GM13976 (cell line): ENCODE measurements around the gene GPR42.
"Not testable (repeated sequence)": the region's sequence is repeated elsewhere in the genome, so short reads cannot be mapped to it uniquely, and the experiment has no call there.

Experiments used
- DNase-seq: peaks from one replicate; pipeline ENCODE4 v3.0.0; 2012; ENCODE audit warnings: low spot score
- in situ Hi-C: fragments of 300-500 bp; cut with MboI; formaldehyde crosslinking; loops from one replicate; pipeline ENCODE4 v1.12.0; 2022; ENCODE audit warnings: low sequenced_read_pairs, mixed read lengths, inconsistent platforms; ENCODE audit not compliant: unreplicated experiment
- TF ChIP-seq, protein P1 (sequence below): IDR thresholded peaks from 2 replicates; pipeline ENCODE4 v1.5.1; 2012; ENCODE audit warnings: borderline replicate concordance, mild to moderate bottlenecking; ENCODE audit not compliant: insufficient read depth; ENCODE audit errors: extremely low read depth, missing control alignments, control extremely low read depth

GPR42 gene

DNA sequence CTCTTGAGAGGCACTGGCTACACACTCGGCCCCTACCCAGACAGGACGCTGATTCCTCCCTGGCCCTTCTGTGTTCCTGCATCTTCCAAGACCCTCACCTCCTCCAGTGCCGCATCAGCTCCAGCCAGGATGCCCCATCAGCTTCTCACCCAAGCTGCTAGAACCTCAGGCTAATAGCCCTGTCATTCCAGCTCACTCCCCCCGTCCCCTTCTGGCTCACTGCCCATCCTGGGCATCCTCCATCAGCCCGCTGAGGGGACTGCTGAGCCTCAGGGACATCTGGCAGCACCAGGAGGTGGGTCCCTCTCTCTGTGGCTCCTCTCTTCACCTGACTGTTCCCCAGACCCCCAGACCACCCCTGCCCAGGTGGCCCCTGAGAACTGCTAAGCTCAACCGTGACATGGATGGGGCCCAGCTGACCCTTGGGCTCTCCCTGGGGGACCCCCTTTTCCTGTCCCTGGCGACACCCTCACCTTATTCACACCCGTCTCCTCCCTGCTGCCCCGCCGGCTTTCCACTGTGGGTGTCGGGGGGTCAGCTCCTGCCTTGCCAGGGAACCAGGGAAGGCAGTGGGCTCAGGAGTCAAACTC is 7.8 kb upstream of the GPR42 start:
- TF ChIP-seq, protein P1, sequence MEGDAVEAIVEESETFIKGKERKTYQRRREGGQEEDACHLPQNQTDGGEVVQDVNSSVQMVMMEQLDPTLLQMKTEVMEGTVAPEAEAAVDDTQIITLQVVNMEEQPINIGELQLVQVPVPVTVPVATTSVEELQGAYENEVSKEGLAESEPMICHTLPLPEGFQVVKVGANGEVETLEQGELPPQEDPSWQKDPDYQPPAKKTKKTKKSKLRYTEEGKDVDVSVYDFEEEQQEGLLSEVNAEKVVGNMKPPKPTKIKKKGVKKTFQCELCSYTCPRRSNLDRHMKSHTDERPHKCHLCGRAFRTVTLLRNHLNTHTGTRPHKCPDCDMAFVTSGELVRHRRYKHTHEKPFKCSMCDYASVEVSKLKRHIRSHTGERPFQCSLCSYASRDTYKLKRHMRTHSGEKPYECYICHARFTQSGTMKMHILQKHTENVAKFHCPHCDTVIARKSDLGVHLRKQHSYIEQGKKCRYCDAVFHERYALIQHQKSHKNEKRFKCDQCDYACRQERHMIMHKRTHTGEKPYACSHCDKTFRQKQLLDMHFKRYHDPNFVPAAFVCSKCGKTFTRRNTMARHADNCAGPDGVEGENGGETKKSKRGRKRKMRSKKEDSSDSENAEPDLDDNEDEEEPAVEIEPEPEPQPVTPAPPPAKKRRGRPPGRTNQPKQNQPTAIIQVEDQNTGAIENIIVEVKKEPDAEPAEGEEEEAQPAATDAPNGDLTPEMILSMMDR = no peak
- no peak for DNase-seq
- in situ Hi-C loops = no loop called here

DNA sequence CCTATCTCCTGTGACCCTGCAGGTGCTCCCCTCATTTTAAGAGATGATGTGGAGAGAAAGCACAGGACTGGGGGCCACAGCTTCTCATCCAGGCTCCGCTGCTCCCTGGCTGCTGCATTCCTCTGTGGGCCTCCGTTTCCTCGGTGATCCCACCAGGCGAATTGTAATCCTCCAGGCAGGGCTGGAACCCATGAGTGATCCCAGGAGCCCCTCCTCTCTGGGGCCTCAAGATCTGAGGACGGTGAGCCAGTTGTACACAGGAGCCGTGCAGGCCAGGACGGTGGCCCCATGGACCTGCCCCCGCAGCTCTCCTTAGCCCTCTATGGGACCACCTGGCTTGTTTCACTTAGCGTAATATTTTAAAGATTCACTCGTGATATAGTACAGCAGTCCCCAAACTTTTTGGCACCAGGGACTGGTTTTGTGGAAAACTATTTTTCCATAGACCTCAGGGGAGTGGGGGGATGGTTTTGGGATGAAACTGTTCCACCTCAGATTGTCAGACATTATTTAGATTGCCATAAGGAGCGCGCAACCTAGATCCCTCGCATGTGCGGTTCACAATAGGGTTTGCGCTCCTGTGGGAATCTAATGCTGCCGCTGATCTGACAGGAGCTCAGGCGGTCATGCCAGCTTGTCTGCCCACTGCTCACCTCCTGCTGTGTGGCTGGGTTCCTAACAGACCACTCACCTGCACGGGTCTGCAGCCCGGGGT is 7.0 kb upstream of the GPR42 start:
- TF ChIP-seq, protein P1 = no peak
- in situ Hi-C loops = no loop called here
- no peak for DNase-seq

DNA sequence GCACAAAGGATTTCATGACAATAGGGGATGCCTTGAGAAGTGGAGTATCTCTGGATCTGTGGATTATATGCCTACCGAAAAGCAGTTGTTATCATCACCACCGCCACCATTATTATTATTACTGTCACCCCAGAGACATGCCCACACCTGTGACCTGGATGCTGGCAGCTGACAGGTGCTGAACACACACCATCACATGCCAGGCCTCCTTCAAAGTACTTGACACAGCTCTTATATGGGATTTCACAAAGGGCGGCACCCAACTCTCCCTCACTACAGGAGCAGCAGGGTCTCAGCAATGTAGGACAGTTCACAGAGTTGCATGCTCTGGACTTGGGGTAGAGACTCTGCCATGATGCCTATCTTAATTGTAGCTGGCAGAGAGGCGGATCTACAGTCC is 5.6 kb upstream of the GPR42 start:
- TF ChIP-seq, protein P1 = no peak
- in situ Hi-C loops = no loop called here
- no peak for DNase-seq

DNA sequence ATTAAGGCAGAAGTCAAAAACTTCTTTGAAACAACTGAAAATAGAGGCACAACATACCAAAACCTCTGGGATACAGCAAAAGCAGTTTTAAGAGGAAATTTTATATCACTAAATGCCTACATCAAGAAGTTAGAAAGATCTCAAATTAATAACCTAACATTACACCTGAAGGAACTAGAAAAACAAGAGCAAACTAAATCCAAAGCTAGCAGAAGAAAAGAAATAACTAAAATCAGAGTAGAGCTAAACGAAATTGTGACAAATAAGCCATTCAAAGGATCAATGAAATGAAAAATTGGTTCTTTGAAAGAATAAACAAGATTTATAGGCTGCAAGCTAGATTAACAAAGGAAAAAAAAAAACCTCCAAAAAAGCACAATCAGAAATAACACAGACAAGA is 2.5 kb upstream of the GPR42 start:
- DNase-seq = no peak
- in situ Hi-C loops = no loop called here
- TF ChIP-seq, protein P1 = no peak

DNA sequence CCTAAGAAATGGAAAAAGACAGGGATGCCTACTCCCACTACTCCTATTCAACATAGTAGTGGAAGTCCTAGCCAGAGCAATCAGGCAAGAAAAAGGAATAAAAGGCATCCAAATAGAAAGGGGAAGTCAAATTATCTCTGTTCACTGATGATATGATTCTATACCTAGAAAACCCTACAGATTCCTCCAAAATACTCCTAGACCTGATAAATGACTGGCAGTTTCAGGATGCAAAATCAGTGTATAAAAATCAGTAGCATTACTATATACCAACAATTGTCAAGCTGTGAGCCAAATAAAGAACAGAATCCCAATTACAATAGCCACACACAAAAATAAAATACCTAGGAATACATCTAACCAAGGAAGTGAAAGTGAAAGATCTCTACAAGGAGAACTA is 1.3 kb upstream of the GPR42 start:
- no peak for DNase-seq
- TF ChIP-seq, protein P1 = no peak
- in situ Hi-C loops = no loop called here

DNA sequence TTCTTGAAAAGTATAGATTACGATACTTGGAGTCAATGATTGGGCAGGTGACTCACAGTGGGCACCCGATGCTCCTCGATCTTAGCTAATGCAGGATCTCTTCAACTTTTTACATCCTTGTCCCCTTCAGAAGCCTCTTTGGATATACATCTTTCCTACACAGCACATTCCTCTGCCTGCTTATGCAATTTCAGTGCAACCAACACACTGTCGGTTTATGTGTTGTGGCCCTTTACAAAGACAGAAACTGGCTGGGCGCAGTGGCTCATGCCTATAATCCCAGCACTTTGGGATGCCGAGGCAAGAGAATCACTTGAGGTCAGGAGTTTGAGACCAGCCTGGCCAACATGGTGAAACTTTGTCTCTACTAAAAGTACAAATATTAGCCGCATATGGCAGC is 2.6 kb downstream of the GPR42 start:
- in situ Hi-C loops = no loop called here
- TF ChIP-seq, protein P1 = no peak
- DNase-seq = peak; percentile 10

DNA sequence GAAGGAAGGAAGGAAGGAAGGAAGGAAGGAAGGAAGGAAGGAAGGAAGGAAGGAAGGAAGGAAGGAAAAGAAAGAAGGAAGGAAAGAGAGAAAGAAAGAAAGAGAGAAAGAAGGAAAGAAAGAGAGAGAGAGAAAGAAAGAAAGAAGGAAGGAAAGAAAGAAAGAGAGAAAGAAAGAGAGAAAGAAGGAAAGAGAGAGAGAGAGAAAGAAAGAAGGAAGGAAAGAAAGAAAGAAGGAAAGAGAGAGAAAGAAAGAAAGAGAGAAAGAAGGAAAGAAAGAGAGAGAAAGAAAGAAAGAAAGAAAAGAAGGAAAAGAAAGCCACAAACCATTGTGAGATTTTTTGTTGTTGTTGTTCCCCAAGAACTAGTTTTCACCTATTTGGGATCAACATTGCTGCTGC is 3.2 kb downstream of the GPR42 start:
- in situ Hi-C loops, DNase-seq: not testable (repeated sequence)
